NCI-H1092 treated with DMSO at 0.1 percent for 48 hours (cell line): Measurements from ENCODE around the gene TCP11X2.
"Not testable (repeated sequence)": the region's sequence is repeated elsewhere in the genome, so short reads cannot be mapped to it uniquely, and the experiment has no call there.

Experiments
- DNase-seq: peaks from one replicate; lab custom pipeline; 2025; lab: John Stamatoyannopoulos, UW

Gene TCP11X2

DNA sequence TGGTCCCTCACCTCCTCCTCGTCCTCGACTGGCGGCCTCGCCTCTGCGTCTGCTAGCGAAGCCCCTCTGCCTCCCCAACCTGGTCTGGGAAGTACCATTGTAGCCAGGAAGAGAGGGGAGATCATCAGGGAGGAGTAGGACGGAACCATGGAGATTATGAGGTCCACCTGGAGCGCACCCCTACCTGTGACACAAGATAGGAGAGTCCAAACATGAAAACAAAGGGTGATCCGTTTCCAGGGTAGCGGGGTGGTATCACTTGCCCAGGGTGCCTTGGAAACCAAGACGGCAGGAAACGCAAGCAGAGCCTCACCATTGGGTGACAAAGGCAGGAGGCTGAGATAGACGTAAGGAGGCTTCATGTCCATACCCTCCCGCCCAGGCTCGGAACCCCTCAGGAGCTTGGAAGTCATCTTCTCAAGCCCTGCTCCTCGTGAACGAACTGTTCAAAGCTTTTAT lies at the start of gene TCP11X2:
Gene TCP11X2, minus strand, starts transcription at position 51 of the 459 bp plus-strand sequence.
- DNase-seq: not testable (repeated sequence)

DNA sequence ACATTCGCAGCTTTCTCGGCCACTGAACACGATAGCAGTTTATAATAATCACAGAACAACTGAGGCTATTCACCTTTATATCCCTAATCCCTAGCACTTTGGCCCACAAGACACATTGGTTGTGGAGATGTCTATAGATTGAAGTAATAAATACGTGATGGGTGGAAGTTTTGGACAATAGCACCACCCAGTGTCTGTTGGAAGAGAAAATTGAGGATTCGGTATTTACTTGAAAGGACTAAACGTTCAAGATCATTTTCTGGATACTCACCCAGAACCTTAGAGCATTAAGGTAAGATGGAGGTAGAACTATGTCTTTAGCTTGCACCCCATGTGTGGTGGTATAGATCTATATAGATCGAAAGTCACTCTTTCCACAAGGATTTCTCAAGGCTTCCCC lies 45.7 kb upstream of the TCP11X2 start:
- DNase-seq: peak; percentile 50

DNA sequence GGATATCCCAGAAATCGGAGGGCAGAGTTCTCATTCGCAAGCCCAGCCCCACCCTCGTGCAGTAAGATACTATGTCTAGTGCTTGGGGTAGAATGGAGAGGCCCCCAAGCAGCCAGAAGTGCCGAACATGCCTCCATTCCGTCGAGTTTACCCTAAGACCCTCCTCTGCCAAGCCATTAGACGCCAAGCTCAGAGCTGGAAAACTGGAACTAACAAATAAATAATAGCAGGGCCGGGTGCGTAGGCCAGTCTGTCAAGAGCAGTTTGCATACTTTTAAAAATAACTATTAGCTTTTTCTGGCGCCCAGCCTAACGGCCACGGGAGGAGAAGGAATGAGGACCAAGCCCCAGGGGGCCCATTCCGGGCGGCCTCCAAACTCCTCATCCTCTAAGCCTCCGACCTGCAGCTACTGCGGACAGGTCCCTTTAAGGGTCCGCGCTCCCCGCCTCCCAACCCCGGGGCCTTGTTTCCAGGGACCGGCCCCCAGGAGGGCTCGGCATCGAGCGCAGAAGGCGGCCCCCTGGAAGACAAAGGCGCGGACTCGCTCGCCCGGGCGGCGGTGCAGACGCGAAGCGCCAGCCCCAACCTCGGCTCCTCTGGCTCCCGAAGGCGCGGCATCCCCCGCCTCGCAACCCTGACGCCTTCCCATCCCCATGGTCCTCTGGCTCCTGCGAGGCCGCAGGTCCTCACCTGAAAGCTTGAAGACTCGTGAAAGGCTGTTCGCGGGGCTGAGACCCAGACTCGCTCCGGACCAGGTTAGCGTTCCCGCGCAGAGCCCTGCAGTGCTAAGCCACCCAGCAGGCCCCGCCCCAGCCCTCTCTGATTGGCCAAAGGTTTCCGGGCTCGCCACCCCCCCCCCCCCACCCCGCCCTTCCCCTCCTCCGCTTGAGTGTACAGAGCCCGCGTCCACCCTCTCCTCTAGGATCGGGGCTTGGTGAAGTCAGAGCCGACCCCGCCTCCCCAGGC lies 44.6 kb upstream of the TCP11X2 start, which contains the start of gene TMSB15A:
Gene TMSB15A, minus strand, starts transcription at position 765 of the 967 bp plus-strand sequence.
- peak; percentile 84 for DNase-seq

DNA sequence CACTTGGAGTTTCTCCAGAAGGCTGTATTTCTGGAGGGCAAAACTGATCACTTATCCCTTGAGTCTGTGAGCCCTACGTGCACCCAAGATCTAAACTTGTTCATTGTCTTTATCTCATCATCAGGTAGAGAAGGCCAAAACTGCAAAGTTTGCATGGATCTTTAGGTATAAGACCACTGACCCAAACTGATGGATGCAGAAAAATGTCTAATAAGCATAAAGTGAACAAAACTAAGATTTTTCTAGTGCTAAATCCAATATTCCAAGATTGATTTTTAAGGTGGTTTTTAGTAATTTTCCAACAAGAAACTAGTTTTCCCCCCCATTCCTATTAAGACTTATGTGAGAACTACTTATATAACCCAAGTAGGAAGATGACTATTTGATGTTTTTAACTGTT lies 42.9 kb upstream of the TCP11X2 start:
- DNase-seq: no peak

DNA sequence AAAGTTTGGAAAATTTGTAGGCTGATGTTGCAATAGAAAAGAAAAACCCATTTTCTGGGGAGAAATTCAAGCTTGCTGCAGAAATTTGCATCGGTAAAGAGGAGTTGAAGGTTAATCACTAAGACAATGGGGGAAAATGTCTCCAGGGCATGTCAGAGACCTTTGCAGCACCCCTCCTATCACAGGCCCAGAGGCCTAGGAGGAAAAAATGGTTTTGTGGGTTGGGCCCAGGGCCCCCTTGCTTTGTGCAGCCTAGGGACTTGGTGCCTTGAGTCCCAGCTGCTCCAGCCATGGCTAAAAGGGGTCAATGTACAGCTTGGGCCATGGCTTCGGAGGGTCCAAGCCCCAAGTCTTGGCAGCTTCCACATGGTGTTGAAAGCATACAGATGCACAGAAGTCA lies 27.1 kb upstream of the TCP11X2 start:
- DNase-seq: no peak

DNA sequence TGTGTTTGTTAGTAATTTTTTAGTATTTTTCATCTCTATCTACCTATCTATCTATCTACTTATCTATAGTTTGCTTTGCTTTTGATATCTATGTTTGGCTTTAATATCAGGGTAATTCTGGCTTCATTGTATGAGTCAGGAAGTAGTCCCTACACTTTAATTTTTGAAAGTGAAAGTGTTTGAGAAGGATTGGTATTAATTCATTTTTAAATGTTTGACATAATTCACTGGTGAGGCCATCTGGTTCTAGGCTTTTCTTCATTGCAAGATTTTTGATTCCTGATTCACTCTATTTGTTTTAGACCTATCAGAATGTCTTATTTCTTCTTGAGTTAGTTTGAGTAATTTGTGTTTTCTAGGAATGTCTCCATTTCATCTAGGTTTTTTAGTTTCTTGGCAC lies 20.2 kb upstream of the TCP11X2 start:
- no peak for DNase-seq

DNA sequence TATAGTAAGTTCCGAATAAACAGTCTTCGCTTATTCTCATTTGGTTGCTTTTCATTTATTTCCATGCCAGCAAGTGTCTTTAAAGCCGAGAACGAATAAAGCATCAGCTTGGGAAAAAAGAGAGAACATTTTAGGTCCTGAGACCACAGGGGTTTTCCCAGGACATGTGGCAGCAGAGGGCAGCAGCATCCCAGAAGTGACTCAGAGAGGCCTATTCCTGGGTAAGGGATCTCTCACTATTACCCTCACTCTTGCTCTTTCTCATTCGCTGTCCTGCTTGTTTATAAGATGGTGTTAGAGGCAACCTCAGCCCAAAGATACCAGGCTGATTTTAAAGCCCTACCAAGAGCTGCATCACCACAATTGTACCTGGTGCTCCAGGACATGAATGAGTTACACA lies 7.2 kb upstream of the TCP11X2 start:
- not testable (repeated sequence) for DNase-seq

DNA sequence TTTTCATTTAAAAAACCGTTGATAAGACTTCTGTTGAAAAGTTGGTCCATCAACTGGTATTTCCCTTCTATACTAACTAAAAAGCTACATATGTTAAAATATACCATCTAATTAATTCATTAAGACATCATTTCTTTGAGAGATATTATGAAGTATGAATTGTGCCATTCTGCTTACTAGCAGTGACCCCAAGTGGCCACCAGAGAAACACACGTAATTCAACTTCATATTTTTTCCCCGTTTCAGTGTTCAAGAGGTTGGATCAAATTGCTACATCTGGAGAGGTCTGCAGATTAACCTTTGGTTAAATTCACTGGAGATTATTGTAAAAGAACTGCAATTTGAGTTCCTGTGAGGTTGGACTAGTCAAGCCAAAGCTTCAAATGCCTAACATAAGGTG lies 1.4 kb downstream of the TCP11X2 start:
- DNase-seq: not testable (repeated sequence)

DNA sequence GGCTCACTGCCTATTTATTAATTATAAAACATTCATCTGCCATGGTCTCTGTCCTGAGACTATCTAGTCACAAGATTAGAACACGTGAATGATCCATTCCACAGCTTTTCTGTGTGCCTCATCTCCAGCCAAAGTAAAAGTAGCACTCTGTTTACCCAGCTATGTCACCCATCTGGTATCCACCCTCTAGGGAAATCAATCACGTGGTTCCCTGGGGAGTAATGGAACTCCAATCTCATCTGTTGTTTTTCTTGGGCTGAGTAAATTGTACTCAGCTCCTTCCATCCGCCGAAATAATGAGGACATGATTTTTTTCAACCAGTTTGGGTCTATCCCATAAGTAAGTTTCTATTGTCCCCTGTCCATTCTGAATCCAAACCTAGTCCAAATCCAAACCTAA lies 13.0 kb downstream of the TCP11X2 start:
- not testable (repeated sequence) for DNase-seq

DNA sequence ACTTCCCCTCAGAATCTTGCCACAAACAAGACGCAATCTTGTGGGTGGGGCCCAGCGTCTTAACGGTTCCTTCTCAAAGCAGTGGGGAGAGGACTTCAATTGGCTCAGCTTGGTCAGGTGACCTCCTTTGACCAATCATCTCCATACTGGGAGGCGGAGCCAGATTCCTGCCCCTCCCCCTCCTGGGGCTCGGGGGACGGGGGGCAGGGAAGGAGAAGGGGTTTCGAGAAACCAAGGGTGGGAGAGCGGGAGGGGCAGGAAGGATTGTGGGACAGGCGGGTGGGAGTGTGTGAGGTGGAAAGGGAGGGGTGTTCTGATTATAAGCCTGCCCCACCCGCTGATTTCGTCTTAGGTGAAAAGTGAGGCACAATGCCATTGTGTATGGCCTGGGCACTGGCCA lies 31.7 kb downstream of the TCP11X2 start, which contains the start of gene NXF2B:
Gene NXF2B, minus strand, starts transcription at position 101 of the 400 bp plus-strand sequence. CDS start 59,972 bp downstream, outside the sequence.
- DNase-seq: not testable (repeated sequence)

DNA sequence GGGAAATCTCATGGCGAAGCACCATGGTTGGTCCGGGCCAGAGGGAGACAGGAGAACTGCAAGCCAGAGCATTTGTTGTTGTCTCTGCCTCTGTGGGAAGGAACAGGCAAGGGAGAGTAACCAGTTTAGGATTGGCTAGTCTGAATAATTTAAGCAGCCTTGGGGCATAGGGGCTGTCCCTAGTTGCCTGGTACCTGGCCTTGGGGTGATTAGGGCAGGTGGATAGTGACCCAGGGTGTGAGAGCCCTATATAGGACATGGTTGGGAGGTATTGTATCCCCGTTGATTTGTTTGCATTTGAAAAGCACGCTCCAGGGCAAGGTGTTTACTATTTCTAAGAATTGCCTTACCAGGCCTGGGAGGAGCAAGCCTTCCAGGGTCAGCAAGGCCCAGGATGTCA lies 57.1 kb downstream of the TCP11X2 start:
- not testable (repeated sequence) for DNase-seq
